Testis (tissue), 2 donors: ENCODE results near the gene RBM42.

ENCODE experiments used
- POLR2A ChIP-seq: fragments of 450-650 bp; IDR thresholded peaks from one replicate; pipeline ENCODE4 v1.6.1; 2017; ENCODE audit warnings: antibody characterized with exemption, mild to moderate bottlenecking, moderate library complexity
- TF ChIP-seq, protein P1 (sequence below), 3 experiments: fragments of 450-650 bp in 2 of 3; fragments of 200-600 bp in 1 of 3; sonication (generic) in 1 of 3; IDR thresholded peaks; one replicate each; pipeline ENCODE4 v1.5.1; 2016 to 2019; ENCODE audit warnings: antibody characterized with exemption in 3 of 3, mild to moderate bottlenecking in 2 of 3, moderate library complexity in 1 of 3

GRCh38 chr19:35612224-35612558 is 16.6 kb upstream of the RBM42 start:
- no peak for TF ChIP-seq POLR2A
- TF ChIP-seq, protein P1, sequence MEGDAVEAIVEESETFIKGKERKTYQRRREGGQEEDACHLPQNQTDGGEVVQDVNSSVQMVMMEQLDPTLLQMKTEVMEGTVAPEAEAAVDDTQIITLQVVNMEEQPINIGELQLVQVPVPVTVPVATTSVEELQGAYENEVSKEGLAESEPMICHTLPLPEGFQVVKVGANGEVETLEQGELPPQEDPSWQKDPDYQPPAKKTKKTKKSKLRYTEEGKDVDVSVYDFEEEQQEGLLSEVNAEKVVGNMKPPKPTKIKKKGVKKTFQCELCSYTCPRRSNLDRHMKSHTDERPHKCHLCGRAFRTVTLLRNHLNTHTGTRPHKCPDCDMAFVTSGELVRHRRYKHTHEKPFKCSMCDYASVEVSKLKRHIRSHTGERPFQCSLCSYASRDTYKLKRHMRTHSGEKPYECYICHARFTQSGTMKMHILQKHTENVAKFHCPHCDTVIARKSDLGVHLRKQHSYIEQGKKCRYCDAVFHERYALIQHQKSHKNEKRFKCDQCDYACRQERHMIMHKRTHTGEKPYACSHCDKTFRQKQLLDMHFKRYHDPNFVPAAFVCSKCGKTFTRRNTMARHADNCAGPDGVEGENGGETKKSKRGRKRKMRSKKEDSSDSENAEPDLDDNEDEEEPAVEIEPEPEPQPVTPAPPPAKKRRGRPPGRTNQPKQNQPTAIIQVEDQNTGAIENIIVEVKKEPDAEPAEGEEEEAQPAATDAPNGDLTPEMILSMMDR (IDR thresholded peaks at IDR 0.05): no peak
